GM21381 (cell line): ENCODE measurements around the gene TUSC2.
"Not testable (repeated sequence)": the region's sequence is repeated elsewhere in the genome, so short reads cannot be mapped to it uniquely, and the experiment has no call there.

Source experiments
- ATAC-seq: cut with Tn5 transposase; IDR thresholded peaks from one replicate; pipeline ENCODE4 v1.9.1; 2021; ENCODE audit warnings: mild to moderate bottlenecking, moderate library complexity; ENCODE audit not compliant: unreplicated experiment

The TUSC2 gene

GRCh38 chr3:50297384-50297775, 30.6 kb downstream of the TUSC2 start:
- ATAC-seq: no peak

DNA sequence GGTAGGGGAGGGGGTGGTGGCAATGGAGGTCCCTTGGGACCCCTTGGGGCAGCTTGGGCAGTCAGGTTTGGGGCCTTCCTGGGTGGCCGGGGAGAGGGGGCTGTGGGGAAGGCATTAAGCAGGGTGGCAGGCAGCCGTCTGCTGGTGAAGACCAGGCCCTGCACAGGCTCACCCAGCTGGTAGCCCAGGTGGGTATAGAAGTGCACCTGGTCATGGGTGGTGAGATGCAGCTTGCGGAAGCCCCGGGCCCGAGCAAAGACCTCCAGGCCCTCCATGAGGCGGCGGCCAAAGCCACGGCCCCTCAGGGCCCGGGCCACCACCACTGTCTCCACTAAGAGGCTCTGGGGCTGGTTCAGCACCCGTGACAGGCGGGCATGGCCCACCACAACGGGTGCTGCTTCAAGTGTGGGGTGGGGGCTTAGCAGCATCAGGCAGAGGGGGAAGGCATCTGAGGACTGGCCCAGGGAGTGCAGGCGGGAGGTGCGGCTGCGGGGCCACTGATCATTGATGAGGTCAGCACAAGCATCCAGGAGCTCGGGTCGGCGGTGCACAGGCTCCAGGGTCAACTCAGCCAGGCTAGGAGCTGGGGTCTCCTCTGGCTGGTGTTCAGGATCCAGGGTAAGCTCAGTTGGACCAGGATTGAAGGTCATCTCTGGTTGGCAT, 31.2 kb downstream of the TUSC2 start:
- ATAC-seq: no peak

DNA sequence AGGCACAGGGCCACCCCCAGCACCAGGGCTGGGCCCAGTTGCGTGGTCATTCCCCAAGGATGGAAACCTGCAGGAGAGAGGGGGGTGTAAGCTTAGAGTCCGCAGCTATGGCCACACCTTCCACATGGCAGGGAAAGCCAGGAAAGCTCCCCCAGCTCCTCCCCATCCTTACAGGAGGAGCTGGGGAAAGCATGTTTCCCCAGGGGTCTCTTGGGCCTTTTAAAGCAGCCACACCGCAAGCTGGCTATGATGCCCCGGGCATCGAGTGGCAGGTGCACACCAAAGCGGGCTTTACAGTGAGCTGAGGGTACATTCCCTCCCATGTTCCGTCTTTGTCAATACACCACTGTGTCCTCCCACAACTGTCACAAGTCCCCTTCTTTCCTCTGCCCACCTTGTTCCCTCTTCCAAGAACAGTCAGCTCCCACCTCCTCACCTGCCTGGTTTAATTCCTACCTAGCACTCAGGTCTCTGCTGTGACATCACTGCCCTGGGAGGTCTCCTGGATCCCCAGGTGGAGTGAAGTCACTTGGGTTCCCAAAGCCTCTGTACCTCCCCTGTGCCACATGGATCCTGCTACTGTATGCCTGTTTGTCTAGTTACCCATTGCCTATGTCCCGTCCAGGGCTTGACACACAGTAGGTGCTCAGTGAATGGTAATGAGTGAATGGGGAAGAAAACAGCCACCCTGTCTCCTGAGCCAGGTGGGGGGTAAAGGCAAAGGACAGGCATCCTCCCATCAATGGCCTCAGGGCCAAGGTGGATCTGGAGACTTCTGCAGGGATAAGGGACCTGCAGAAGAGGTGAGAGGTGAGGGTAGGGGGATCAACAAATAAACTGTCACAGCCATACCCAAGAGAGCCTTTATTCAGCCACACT, 32.2 kb downstream of the TUSC2 start:
- ATAC-seq: no peak

GRCh38 chr3:50294492-50295403, 33.3 kb downstream of the TUSC2 start:
- no peak for ATAC-seq

GRCh38 chr3:50294089-50294488, 33.9 kb downstream of the TUSC2 start:
- ATAC-seq: no peak

DNA sequence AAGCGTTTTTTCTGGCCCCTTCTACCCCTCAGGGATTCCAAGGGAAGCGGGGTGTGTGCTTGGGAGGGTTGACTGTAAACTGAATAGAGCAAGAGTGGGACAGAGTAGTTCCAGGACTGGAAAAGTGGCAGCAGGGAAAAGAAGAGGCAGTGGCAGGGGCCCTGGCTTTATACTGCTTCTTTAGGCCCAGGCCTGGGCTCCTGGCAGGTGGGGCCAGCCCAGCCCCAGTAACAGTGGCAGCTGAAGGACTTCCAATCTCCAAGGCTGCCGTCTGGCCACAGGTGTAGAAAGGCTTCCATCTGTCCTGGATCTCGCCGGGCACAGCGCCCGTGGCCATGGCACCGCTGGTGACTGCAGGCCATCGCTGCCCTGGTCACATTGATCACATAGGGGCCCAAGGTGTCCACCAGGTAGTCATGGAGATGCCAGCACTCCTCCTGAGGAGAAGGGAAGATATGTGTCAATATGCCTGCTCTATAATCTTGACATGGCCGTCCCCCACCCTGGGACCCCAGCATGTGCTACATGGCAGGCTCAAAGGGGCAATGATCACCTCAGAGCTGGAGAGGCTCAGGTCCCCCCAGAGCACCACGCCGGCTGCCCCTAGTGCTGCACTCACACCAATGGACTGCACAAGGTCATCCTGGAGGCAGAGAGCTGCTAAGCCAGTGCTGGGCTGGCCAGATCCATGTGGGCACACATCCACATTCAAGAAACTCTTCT, 34.8 kb downstream of the TUSC2 start:
- ATAC-seq: no peak

DNA sequence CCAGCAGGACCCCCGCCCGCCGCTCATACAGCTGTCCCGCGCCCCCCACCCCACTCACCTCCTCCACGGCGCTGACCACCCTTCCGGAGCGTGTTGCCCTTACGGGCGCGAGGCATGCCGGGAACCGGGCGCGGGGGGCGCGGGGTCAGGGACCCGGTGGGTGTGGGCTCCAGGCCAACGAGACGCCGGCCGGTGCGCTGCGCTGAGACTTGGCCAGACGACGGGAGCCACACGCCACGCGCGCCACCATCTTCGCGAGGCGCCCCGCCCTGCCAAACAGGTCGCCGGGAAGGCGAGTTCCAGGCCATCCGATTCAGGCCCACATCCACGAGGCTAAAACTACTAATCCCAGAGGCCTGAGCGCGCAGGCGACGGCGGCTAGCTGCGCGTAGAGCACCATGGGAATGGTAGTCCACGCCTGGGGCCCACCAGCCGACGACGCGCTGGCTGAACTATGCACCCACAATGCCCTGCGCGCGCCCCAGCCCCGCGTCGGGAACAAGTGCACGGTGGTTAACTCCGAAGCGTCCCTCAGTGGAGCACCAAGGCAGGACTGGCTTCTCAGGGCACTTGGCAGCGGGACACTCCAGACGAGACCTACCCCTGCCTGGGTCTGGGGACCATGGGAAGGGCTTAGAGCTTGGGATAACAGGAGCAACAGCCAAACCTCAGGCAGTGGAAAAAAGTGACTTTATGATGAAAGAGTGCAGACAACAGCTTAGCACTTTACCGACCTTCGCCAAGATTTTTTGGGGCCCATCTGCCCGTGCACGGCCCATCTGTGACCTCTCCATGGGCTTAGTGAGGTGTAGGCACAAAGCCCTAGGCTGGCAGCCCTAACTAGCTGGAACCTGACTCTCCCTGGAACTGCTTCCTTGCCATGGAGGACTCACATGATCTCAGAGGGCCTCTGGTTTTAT, 35.6 kb downstream of the TUSC2 start, which contains the start of gene IFRD2:
IFRD2 (minus strand) TSS at position 271 of the 920 bp plus-strand sequence; CDS start at position 116, 155 bp downstream.
- peak; percentile 92 for ATAC-seq

DNA sequence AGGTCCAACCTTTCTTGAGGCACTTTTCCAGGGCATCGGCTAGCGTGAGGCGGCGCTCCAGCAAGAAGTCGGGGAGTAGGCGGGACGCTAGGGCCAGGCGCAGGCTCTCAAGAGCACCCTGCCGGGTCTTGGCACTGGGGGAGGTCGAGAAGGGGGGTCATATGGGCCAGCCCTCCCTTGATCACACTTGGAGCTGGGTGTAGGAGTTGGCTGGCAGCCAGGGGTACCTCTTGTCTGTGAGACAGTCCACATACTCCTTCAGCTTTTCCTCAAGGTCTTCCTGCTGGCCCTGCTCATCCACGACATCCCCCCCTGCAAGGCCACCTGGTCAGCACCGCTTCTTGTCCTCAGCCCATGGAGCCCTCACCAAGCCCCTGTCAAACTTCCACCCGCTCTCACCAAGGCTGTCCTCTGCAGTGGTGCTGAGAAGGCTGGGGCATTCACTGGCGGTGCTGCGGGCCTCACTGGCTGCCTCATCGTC, 37.8 kb downstream of the TUSC2 start:
- ATAC-seq: no peak

GRCh38 chr3:50289130-50289529, 38.9 kb downstream of the TUSC2 start:
- no peak for ATAC-seq

DNA sequence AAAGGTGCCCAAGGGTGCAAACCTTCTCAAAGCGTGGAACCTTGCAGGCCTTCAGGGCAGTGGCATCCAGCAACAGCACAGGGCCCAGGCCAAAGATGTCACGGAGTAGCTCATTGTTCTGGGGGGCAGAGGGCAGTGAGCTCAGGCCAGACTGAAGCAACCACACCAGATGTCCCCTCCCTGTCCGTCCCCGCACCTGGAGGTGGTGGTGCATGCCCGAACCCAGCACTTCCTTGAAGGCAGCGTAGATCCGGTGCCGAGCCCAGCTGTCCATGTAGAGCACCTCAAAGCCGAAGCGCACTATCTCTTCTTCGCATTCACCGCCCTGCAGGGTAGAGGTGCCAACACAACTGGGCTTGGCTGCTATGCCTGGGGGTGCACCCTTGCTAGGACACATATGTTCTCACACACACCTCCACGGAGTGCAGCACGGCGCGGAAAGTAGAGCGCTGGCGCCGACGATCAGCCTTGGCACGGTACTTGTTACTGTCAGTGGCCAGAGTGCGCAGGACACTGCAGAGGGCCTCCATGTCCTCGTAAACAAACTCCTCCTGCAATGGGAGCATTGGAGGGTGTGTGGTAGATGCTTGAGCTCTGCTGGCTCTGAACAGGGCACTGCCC, 39.5 kb downstream of the TUSC2 start:
- no peak for ATAC-seq

- no peak for ATAC-seq
Observed at GRCh38 chr3:50287262-50287661, 40.8 kb downstream of the TUSC2 start.

DNA sequence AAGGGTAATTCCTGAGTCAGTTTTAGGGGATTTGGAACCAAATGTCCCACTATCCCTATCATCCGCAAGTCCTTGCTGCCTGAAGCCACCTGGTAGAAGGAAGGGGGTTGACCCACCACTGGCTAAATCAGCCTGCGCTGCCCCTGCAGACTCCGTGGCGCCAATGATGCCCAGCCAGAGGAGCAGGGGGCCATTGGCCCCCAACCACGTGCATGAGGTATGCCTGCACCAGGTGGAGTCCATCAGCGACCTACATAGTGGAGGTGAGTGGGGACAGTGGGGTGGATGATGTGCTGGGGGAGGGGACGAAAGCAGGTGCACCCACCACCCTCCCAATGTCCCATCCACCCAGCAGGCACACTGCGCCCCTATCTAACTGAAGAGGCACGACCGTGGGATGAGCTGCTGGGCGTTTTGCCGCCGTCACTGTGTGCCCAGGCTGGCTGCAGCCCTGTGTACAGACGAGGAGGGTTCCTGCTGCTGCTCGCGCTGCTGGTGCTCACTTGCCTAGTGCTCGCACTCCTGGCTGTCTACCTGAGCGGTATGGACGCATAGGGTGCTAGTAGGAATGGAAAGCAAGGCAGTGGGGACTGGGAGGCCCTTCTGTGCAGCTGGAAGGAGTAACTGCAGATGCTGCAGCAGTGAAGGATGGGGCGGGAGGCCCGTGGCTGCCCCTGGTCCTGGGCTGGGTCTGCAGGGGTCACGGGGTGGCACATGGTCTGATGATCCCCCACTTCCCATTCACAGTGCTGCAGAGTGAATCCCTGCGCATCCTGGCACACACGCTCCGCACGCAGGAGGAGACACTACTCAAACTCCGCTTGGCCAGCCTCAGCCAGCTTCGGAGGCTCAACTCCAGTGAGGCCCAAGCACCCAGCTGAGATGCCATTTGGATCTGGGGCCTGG, 41.4 kb downstream of the TUSC2 start:
- ATAC-seq: no peak

- not testable (repeated sequence) for ATAC-seq
Observed at GRCh38 chr3:50284121-50284520, 43.9 kb downstream of the TUSC2 start.

DNA sequence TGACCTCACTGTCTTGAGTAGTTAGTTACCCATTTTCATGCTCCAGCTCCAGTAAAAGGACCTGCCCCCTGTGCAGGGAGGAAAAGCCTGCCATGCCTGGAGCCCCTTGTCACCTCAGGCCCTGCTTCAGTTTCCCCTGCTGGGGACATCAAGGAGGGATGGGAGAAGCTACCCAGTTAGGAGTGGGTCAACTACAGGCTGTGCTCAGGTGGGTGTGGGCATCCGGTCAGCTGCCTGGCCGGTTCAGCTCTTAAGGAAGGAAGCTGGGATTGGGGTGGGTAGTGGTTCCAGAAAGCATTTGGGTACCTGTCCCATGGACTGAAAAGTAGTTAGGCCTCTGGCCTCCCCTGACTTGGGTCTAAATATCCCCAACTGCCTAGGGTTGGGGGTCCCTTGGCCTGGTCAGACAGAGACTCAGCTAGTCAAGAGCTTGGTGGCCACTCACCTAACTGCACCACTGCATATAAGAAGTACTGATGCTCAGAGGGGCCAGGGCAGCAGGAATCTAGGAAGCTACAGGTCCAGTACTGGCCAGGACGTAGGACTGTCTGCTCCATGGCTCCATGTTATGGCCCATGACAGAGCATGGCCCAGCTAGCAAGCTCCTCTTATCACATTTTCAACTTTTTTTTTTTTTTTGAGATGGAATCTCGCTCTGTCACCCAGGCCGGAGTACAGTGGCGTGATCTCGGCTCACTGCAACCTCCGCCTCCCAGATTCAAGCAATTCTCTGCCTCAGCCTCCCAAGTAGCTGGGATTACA, 48.6 kb downstream of the TUSC2 start:
- ATAC-seq: no peak

GRCh38 chr3:50278880-50279224, 49.2 kb downstream of the TUSC2 start, which contains the start of gene LSMEM2:
Gene LSMEM2, plus strand, starts transcription at chr3:50279087. Its CDS starts 27 bp downstream, at chr3:50279114.
- ATAC-seq: no peak

DNA sequence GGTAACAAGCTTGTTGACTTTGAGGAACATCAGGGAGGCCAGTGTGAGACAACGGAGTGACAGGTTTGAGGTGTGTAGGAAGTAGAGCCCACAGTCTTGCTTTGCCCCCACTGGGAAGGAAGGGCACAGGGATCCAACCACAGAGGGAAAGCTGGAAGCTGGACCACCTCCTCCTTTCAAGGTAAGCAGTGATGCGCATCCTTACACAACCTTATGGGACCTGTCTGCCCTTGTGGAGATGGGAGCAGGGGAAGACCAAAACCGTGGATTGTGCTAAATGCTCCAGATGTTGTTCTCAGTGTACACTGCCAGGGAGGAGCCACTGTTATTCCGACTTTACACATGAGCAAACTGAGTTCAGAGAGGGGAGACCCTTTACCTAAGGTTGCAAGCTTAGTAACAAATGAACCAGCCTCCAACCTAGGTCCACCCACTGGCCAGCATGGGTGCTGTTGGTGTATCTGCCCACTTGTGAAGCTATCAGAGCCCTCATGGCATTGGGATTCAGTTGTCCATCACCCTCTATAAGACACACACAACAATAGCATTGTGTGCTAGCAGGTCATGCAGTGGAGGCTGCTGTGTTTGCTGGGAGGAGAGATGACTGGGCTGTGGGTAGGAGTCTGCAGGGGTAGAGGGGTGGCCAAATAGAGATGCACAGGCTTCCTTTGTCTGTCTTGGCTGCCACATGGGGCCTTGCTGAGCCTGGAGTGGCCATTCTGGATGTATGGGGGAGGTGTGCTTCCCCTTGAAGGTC, 49.7 kb downstream of the TUSC2 start:
- no peak for ATAC-seq
